PC-3 (cell line): ENCODE data around the gene RALA. TPM values are rescaled to one million over a fixed set of nuclear protein-coding genes. Genes with fewer than 3 reads are reported as not detected.

Experiments used
- ATAC-seq: fragments of 200-7000 bp; cut with Tn5 transposase; 2 replicates; pipeline ENCODE4 v1.9.1; 2020; ENCODE audit warnings: mild to moderate bottlenecking, moderate library complexity
- BruUV-seq: library from RNA; stranded (reverse); fragments of 400-500 nt; replicated peaks from 2 replicates; lab custom pipeline; 2021; lab: Mats Ljungman, UMichigan
- CTCF ChIA-PET: fragments of 300-600 bp; sonication (Branson Sonifier 250); formaldehyde crosslinking; loops from one replicate; lab custom pipeline; 2022; ENCODE audit warnings: antibody characterized with exemption; lab: Charles Lee
- POLR2A ChIA-PET: fragments of 300-600 bp; sonication (Branson Sonifier 250); formaldehyde crosslinking; loops from one replicate; lab custom pipeline; 2022; ENCODE audit warnings: antibody characterized with exemption; ENCODE audit not compliant: unreplicated experiment; lab: Charles Lee
- DNase-seq: peaks from one replicate; pipeline ENCODE4 v3.0.0-alpha.2; 2015
- H2AFZ ChIP-seq: fragments of 300-600 bp; sonication (generic); 2 replicates; pipeline ENCODE4 v1.6.0; 2016; ENCODE audit warnings: antibody characterized with exemption, low read length
- H3F3A ChIP-seq: fragments of 300-600 bp; sonication (generic); one replicate; pipeline ENCODE4 v1.6.0; 2017; ENCODE audit warnings: antibody characterized with exemption, low read length, control low read depth, mild to moderate bottlenecking; ENCODE audit not compliant: unreplicated experiment
- H3K27ac ChIP-seq: fragments of 300-600 bp; sonication (generic); 2 replicates; pipeline ENCODE4 v1.5.1; 2016; ENCODE audit warnings: mild to moderate bottlenecking, low read length
- H3K27me3 ChIP-seq: fragments of 300-600 bp; sonication (generic); 2 replicates; pipeline ENCODE4 v1.6.1; 2016; ENCODE audit warnings: low read length, mixed read lengths
- H3K36me3 ChIP-seq: fragments of 300-600 bp; sonication (generic); 2 replicates; pipeline ENCODE4 v1.6.1; 2016; ENCODE audit warnings: low read depth, mixed run types, low read length, mixed read lengths
- H3K4me1 ChIP-seq: fragments of 300-600 bp; sonication (generic); 2 replicates; pipeline ENCODE4 v1.5.1; 2016; ENCODE audit warnings: low read length; ENCODE audit not compliant: insufficient read depth
- H3K4me2 ChIP-seq: fragments of 300-600 bp; sonication (generic); 2 replicates; pipeline ENCODE4 v1.6.0; 2016; ENCODE audit warnings: low read length
- H3K4me3 ChIP-seq: fragments of 300-600 bp; sonication (generic); 2 replicates; pipeline ENCODE4 v1.5.1; 2016; ENCODE audit warnings: mild to moderate bottlenecking, low read length, mixed read lengths
- H3K79me2 ChIP-seq: fragments of 300-600 bp; sonication (generic); 2 replicates; pipeline ENCODE4 v1.6.1; 2017; ENCODE audit warnings: low read length, mixed read lengths
- H3K9ac ChIP-seq: fragments of 300-600 bp; sonication (generic); 2 replicates; pipeline ENCODE4 v1.6.0; 2016; ENCODE audit warnings: mild to moderate bottlenecking, low read length
- H3K9me2 ChIP-seq: fragments of 300-600 bp; sonication (generic); replicated peaks from 2 replicates; pipeline ENCODE4 v1.6.1; 2016; ENCODE audit warnings: mixed run types, low read length, mixed read lengths
- H3K9me3 ChIP-seq: fragments of 300-600 bp; sonication (generic); 2 replicates; pipeline ENCODE4 v1.6.1; 2016; ENCODE audit warnings: low read length, mixed read lengths
- H4K20me1 ChIP-seq: fragments of 300-600 bp; sonication (generic); 2 replicates; pipeline ENCODE4 v1.6.1; 2016; ENCODE audit warnings: low read length, mixed read lengths
- CTCF ChIP-seq: fragments of 300-600 bp; sonication (generic); conservative IDR thresholded peaks from 2 replicates; pipeline ENCODE4 v1.5.1; 2017; ENCODE audit warnings: antibody characterized with exemption, low read depth, mild to moderate bottlenecking, low read length
- EZH2 ChIP-seq: fragments of 300-600 bp; sonication (generic); IDR thresholded peaks from one replicate; pipeline ENCODE4 v1.6.1; 2017; ENCODE audit warnings: antibody characterized with exemption, mild to moderate bottlenecking, low read length; ENCODE audit not compliant: unreplicated experiment
- EZH2phosphoT487 ChIP-seq: fragments of 300-600 bp; sonication (generic); IDR thresholded peaks from 2 replicates; pipeline ENCODE4 v1.6.1; 2018; ENCODE audit warnings: mild to moderate bottlenecking, antibody characterized with exemption, low read length, borderline replicate concordance
- intact Hi-C: fragments of 100-400 bp; cut with micrococcal nuclease; formaldehyde crosslinking; loops from 2 replicates; pipeline ENCODE4 v1.9.0; 2023
- total RNA-seq: library from RNA; depleted of rRNA; stranded (reverse); fragments of >200 nt; gene quantifications from 2 replicates; pipeline ENCODE4 v1.2.3, GENCODE V29; 2014

Gene RALA
- total RNA-seq, 1 experiment from 2014 or later = 12.9 TPM

- H3F3A ChIP-seq = no peaks in the 10 kb centered on the region
- no TSS peak for BruUV-seq
- H4K20me1 ChIP-seq = peaks cover 8% of the 10 kb centered on the region; the same call in 1 of the 2 replicates
- CTCF ChIA-PET = no interaction called here
- no peak overlapping the region for H3K9ac ChIP-seq
- no peaks in the 10 kb centered on the region for H3K4me1 ChIP-seq
- H3K9me3 ChIP-seq = no peaks in the 10 kb centered on the region
- H3K4me3 ChIP-seq = no peak overlapping the region
- no peaks in the 10 kb centered on the region for H3K27me3 ChIP-seq
- ATAC-seq (no peak), DNase-seq (no peak)
- POLR2A ChIA-PET = no interaction called here
- TF ChIP-seq EZH2 = no peak
- TF ChIP-seq EZH2phosphoT487 = no peak
- TF ChIP-seq CTCF = no peak
- no peak overlapping the region for H2AFZ ChIP-seq
- no peak overlapping the region for H3K4me2 ChIP-seq
- 0 out of 2 replicates have a peak, but pooled peaks cover 3% of the 10 kb centered on the region for H3K36me3 ChIP-seq
- peaks cover 49% of the 10 kb centered on the region for H3K79me2 ChIP-seq
- intact Hi-C loops = no loop called here
- H3K27ac ChIP-seq = no peak overlapping the region
- H3K9me2 ChIP-seq = no peaks in the 10 kb centered on the region
Observed at GRCh38 chr7:39651265-39651664, 27.9 kb downstream of the RALA start.

GRCh38 chr7:39656415-39656814, 33.0 kb downstream of the RALA start:
- Histone ChIP-seq H3K79me2 (peaks cover 26% of the 10 kb centered on the region; the same call in 1 of the 2 replicates), H4K20me1 (peaks cover 4% of the 10 kb centered on the region; the same call in 1 of the 2 replicates)
- ATAC-seq = no peak

More at GRCh38 chr7:39656415-39656814, 33.0 kb downstream of the RALA start:
- H3K9me3 ChIP-seq = no peaks in the 10 kb centered on the region
- no peak overlapping the region for H3K4me3 ChIP-seq
- H2AFZ ChIP-seq = no peak overlapping the region
- H3K27ac ChIP-seq = no peak overlapping the region
- no peaks in the 10 kb centered on the region for H3F3A ChIP-seq
- H3K9ac ChIP-seq = no peak overlapping the region
- intact Hi-C loops = no loop called here
- POLR2A ChIA-PET = no interaction called here
- CTCF ChIA-PET = no interaction called here
- TF ChIP-seq EZH2 (no peak), CTCF (no peak), EZH2phosphoT487 (no peak)
- H3K27me3 ChIP-seq = no peaks in the 10 kb centered on the region
- DNase-seq = no peak
- peaks cover 14% of the 10 kb centered on the region for H3K36me3 ChIP-seq
- no peak overlapping the region for H3K4me2 ChIP-seq
- H3K4me1 ChIP-seq = no peaks in the 10 kb centered on the region
- H3K9me2 ChIP-seq = no peaks in the 10 kb centered on the region
- no TSS peak for BruUV-seq
